DND-41 (cell line): Measurements from ENCODE around the gene NRG3.

Experiments used
- ATAC-seq: fragments of 200-7000 bp; cut with Tn5 transposase; 3 replicates; pipeline ENCODE4 v1.9.1; 2021; ENCODE audit warnings: low read depth; ENCODE audit not compliant: insufficient read depth
- DNase-seq: peaks from one replicate; pipeline ENCODE4 v3.0.0-alpha.2; 2020
- H2AFZ ChIP-seq: 2 replicates; pipeline ENCODE4 v1.6.0; 2012; ENCODE audit warnings: low read depth, low read length
- H3K27ac ChIP-seq: 2 replicates; pipeline ENCODE4 v1.5.1; 2012; ENCODE audit warnings: low read length, inconsistent platforms
- H3K27me3 ChIP-seq: fragments of 200-600 bp; sonication (generic); 2 replicates; pipeline ENCODE4 v1.6.0; 2012; ENCODE audit warnings: low read length, mild to moderate bottlenecking, inconsistent platforms; ENCODE audit not compliant: insufficient read depth, poor library complexity
- H3K36me3 ChIP-seq: 2 replicates; pipeline ENCODE4 v1.5.1; 2012; ENCODE audit warnings: low read length, inconsistent platforms; ENCODE audit not compliant: insufficient read depth
- H3K4me1 ChIP-seq: 2 replicates; pipeline ENCODE4 v1.5.1; 2012; ENCODE audit warnings: mild to moderate bottlenecking, low read length; ENCODE audit not compliant: insufficient read depth
- H3K4me2 ChIP-seq: 2 replicates; pipeline ENCODE4 v1.6.0; 2012; ENCODE audit warnings: mild to moderate bottlenecking, moderate library complexity, low read length, inconsistent platforms; ENCODE audit not compliant: insufficient read depth
- H3K4me3 ChIP-seq, 2 experiments: fragments of 200-600 bp in 1 of 2; shearing (Covaris generic) in 1 of 2; 2 replicates each; pipeline ENCODE4 v1.5.1; 2012 to 2016; ENCODE audit warnings: inconsistent platforms in 2 of 2, low read length in 2 of 2, mild to moderate bottlenecking in 2 of 2, low read depth in 1 of 2, moderate library complexity in 1 of 2
- H3K79me2 ChIP-seq: 2 replicates; pipeline ENCODE4 v1.6.0; 2012; ENCODE audit warnings: low read length, inconsistent platforms; ENCODE audit not compliant: insufficient read depth
- H3K9ac ChIP-seq: 2 replicates; pipeline ENCODE4 v1.6.0; 2012; ENCODE audit warnings: low read depth, mild to moderate bottlenecking, inconsistent platforms, low read length, moderate library complexity
- H3K9me3 ChIP-seq: 2 replicates; pipeline ENCODE4 v1.5.1; 2012; ENCODE audit warnings: low read length, moderate library complexity, mild to moderate bottlenecking, inconsistent platforms; ENCODE audit not compliant: insufficient read depth, severe bottlenecking
- H4K20me1 ChIP-seq: 2 replicates; pipeline ENCODE4 v1.6.0; 2012; ENCODE audit warnings: low read length; ENCODE audit not compliant: insufficient read depth
- CTCF ChIP-seq: IDR thresholded peaks from 2 replicates; pipeline ENCODE4 v1.5.1; 2012; ENCODE audit warnings: borderline replicate concordance, low read length, moderate library complexity, mild to moderate bottlenecking; ENCODE audit not compliant: poor library complexity, severe bottlenecking; ENCODE audit errors: extremely low read depth
- EZH2 ChIP-seq: IDR thresholded peaks from 3 replicates; pipeline ENCODE4 v1.6.1; 2012; ENCODE audit warnings: borderline replicate concordance, low read depth, mild to moderate bottlenecking, moderate library complexity, low read length, inconsistent platforms; ENCODE audit not compliant: severe bottlenecking

The NRG3 gene

GRCh38 chr10:82887488-82887887 lies 1012.5 kb downstream of the NRG3 start:
- Histone ChIP-seq H3K4me2 (no peak overlapping the region), H3K36me3 (no peaks in the 10 kb centered on the region), H2AFZ (no peak overlapping the region), H3K79me2 (no peaks in the 10 kb centered on the region), H4K20me1 (no peaks in the 10 kb centered on the region), H3K27ac (no peak overlapping the region), H3K9ac (no peak overlapping the region), H3K9me3 (no peaks in the 10 kb centered on the region), H3K4me3 (no peak overlapping the region), H3K4me1 (no peaks in the 10 kb centered on the region), H3K27me3 (no peaks in the 10 kb centered on the region)
- ATAC-seq (no peak), DNase-seq (no peak)
- no peak for TF ChIP-seq EZH2
- no peak for TF ChIP-seq CTCF

GRCh38 chr10:82888809-82889455 lies 1013.9 kb downstream of the NRG3 start:
- Histone ChIP-seq H3K79me2 (no peaks in the 10 kb centered on the region), H3K36me3 (no peaks in the 10 kb centered on the region), H3K9me3 (no peaks in the 10 kb centered on the region), H3K4me3 (no peak overlapping the region), H3K4me1 (no peaks in the 10 kb centered on the region), H3K4me2 (no peak overlapping the region), H3K9ac (no peak overlapping the region), H2AFZ (no peak overlapping the region), H3K27ac (no peak overlapping the region), H3K27me3 (no peaks in the 10 kb centered on the region), H4K20me1 (no peaks in the 10 kb centered on the region)
- TF ChIP-seq CTCF (no peak), EZH2 (no peak)
- no peak for ATAC-seq
- DNase-seq: no peak

GRCh38 chr10:82889728-82890127 lies 1014.7 kb downstream of the NRG3 start:
- no peaks in the 10 kb centered on the region for H3K4me1 ChIP-seq
- no peak for TF ChIP-seq EZH2
- TF ChIP-seq CTCF: no peak
- no peaks in the 10 kb centered on the region for H3K36me3 ChIP-seq
- no peak overlapping the region for H3K27ac ChIP-seq
- no peaks in the 10 kb centered on the region for H3K27me3 ChIP-seq
- ATAC-seq (no peak), DNase-seq (no peak)
- H3K4me3 ChIP-seq: no peak overlapping the region
- H3K4me2 ChIP-seq: no peak overlapping the region
- H2AFZ ChIP-seq: no peak overlapping the region
- no peaks in the 10 kb centered on the region for H3K79me2 ChIP-seq
- H3K9me3 ChIP-seq: no peaks in the 10 kb centered on the region
- H4K20me1 ChIP-seq: no peaks in the 10 kb centered on the region
- no peak overlapping the region for H3K9ac ChIP-seq
